Kidney (tissue), 14 donors: Measurements from ENCODE around the gene OR2M3. TPM values are rescaled to one million over a fixed set of nuclear protein-coding genes. Genes with fewer than 3 reads are reported as not detected.
A peak's percentile ranks its signal among the peaks of the same experiment; 100 is the strongest.

Experiments used
- DNase-seq, 5 donors: peaks; one replicate each; pipeline ENCODE4 v3.0.0-alpha.2; 2013 to 2020
- FAIRE-seq: peaks from 2 replicates; lab custom pipeline; 2012; peaks lifted over from hg19 to GRCh38; lab: Jason Lieb, UNC
- H3K27ac ChIP-seq, 2 donors: one replicate each; pipeline ENCODE4 v1.7.0; 2013; ENCODE audit warnings: low read depth in 2 of 2, low read length in 2 of 2, inconsistent platforms in 1 of 2
- H3K27me3 ChIP-seq: one replicate; pipeline ENCODE4 v1.7.1; 2013; ENCODE audit warnings: low read length, inconsistent platforms; ENCODE audit not compliant: control insufficient read depth, insufficient read depth
- H3K36me3 ChIP-seq, 3 donors: one replicate each; pipeline versions ENCODE4 v1.7.0 to v1.7.1; 2013; ENCODE audit warnings: low read length in 3 of 3, control low read depth in 1 of 3, inconsistent platforms in 1 of 3; ENCODE audit not compliant: insufficient read depth in 3 of 3, control insufficient read depth in 2 of 3
- H3K4me1 ChIP-seq, 3 donors: one replicate each; pipeline versions ENCODE4 v1.7.0 to v1.7.1; 2013; ENCODE audit warnings: low read length in 3 of 3, inconsistent platforms in 1 of 3, low read depth in 1 of 3; ENCODE audit not compliant: control insufficient read depth in 2 of 3, insufficient read depth in 2 of 3
- H3K4me3 ChIP-seq, 3 donors: one replicate each; pipeline versions ENCODE4 v1.7.0 to v1.8.1; 2013; ENCODE audit warnings: low read length in 3 of 3, control low read depth in 1 of 3, inconsistent platforms in 1 of 3
- H3K9ac ChIP-seq, 3 donors: one replicate each; pipeline versions ENCODE4 v1.7.0 to v1.7.1; 2013; ENCODE audit warnings: low read length in 3 of 3, control low read depth in 1 of 3, inconsistent platforms in 1 of 3
- H3K9me3 ChIP-seq, 3 donors: one replicate each; pipeline versions ENCODE4 v1.7.0 to v1.7.1; 2013; ENCODE audit warnings: low read length in 3 of 3, control low read depth in 1 of 3, inconsistent platforms in 1 of 3; ENCODE audit not compliant: control insufficient read depth in 2 of 3, insufficient read depth in 1 of 3
- intact Hi-C: fragments of 100-400 bp; cut with DNase I; formaldehyde crosslinking; loops from one replicate; pipeline ENCODE4 v1.11.1; 2022
- polyA plus RNA-seq: library from polyadenylated mRNA; stranded (reverse); fragments of 350-450 nt; fragmentation: Illumina TruSeq; extraction: RNeasy Lipid Tissue Mini Kit (QIAGEN cat#74804); gene quantifications from one replicate; pipeline ENCODE4 v1.2.3, GENCODE V29; 2014; ENCODE audit warnings: low read depth, low replicate concordance; ENCODE audit not compliant: insufficient read depth
- total RNA-seq: library from RNA; stranded (reverse); fragmentation: NEBNext Ultra II Directional; extraction: Animal tissue kit (Norgen Biotek cat#: 25700); gene quantifications from one replicate; pipeline ENCODE4 v1.2.1, GENCODE V29; 2021
- TF ChIP-seq, protein P1 (sequence below): IDR thresholded peaks from 3 replicates; pipeline ENCODE4 v1.5.1; 2012; ENCODE audit warnings: mild to moderate bottlenecking, moderate library complexity, borderline replicate concordance; ENCODE audit not compliant: insufficient read depth; ENCODE audit errors: extremely low read depth
- donor health status: control.
- donor health status: control.
- donor health status: control.
- donor health status: control.
- donor health status: control.
- donor health status: DM: yes; HTN: yes; CAD: no.
- donor health status: Normal renal cell carcinoma (clear cell type).

The OR2M3 gene
- total and polyA plus RNA-seq, 2 donors from 2014 or later = not detected

DNA sequence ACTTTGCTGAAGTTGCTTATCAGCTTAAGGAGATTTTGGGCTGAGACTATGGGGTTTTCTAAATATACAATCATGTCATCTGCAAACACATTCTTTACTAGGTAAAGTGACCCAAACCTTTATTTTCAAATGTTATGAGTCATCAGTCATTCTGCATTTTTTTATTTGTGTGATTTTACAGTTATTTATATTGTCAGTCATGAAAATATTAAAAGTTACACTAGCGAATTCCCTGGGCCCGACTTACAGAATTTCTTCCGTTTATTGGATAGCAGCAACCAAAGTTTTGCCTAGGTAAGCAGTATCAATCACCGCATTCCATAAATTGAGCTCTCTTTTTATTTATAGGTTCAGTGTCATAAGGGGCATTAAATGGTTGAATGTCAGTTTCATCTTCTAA is 38.3 kb upstream of the OR2M3 start:
- no peaks in the 10 kb centered on the region for H3K4me1 ChIP-seq
- FAIRE-seq (no peak), DNase-seq (no peak)
- no peaks in the 10 kb centered on the region for H3K36me3 ChIP-seq
- H3K4me3 ChIP-seq = no peak overlapping the region
- H3K9ac ChIP-seq = no peak overlapping the region
- H3K27ac ChIP-seq = no peak overlapping the region
- no peaks in the 10 kb centered on the region for H3K27me3 ChIP-seq
- intact Hi-C loops = no loop called here
- TF ChIP-seq, protein P1, sequence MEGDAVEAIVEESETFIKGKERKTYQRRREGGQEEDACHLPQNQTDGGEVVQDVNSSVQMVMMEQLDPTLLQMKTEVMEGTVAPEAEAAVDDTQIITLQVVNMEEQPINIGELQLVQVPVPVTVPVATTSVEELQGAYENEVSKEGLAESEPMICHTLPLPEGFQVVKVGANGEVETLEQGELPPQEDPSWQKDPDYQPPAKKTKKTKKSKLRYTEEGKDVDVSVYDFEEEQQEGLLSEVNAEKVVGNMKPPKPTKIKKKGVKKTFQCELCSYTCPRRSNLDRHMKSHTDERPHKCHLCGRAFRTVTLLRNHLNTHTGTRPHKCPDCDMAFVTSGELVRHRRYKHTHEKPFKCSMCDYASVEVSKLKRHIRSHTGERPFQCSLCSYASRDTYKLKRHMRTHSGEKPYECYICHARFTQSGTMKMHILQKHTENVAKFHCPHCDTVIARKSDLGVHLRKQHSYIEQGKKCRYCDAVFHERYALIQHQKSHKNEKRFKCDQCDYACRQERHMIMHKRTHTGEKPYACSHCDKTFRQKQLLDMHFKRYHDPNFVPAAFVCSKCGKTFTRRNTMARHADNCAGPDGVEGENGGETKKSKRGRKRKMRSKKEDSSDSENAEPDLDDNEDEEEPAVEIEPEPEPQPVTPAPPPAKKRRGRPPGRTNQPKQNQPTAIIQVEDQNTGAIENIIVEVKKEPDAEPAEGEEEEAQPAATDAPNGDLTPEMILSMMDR = no peak
- no peaks in the 10 kb centered on the region for H3K9me3 ChIP-seq

DNA sequence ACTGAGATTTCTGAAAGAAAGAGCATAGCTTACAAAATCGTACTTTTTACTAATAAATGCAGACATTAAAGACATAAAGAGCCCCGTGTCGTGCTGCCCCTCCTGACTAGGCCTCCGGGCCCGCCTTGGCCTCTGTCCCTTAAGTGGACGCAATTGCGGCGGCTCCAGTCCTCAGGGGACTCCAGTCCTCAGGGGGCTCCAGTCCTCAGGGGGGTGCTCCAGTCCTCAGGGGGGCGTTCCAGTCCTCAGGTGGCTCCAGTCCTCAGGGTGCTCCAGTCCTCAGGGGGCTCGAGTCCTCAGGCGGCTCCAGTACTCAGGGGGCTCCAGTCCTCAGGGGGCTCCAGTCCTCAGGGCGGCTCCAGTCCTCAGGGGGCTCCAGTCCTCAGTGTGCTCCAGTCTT is 33.0 kb upstream of the OR2M3 start:
- no peak overlapping the region for H3K27ac ChIP-seq

DNA sequence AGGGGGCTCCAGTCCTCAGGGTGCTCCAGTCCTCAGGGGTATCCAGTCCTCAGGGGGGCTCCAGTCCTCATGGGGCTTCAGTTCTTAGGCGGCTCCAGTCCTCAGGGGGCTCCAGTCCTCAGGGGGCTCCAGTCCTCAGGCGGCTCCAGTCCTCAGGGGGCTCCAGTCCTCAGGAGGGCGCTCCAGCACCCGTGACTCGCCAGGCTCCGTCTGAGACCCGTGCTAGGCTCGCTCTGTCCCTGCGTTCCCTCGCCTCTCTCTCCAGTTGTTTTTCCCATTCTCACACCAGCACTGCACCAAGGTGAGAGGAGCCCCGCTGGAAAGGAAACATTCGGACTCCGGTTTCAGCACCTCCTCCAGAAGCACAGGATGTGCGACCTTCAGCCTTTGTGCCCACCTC is 31.9 kb upstream of the OR2M3 start:
- intact Hi-C loops = no loop called here
- FAIRE-seq = no peak
- TF ChIP-seq, protein P1 = no peak

More for the DNA sequence above, 33.0 kb upstream of the OR2M3 start:
- H3K4me1 ChIP-seq = no peaks in the 10 kb centered on the region
- H3K4me3 ChIP-seq = no peak overlapping the region
- no peaks in the 10 kb centered on the region for H3K9me3 ChIP-seq
- no peak for FAIRE-seq
- no peak overlapping the region for H3K9ac ChIP-seq
- intact Hi-C loops = no loop called here
- TF ChIP-seq, protein P1 = no peak
- no peaks in the 10 kb centered on the region for H3K27me3 ChIP-seq
- no peaks in the 10 kb centered on the region for H3K36me3 ChIP-seq
- peak in 1 of 5 donors; percentile 56 for DNase-seq

DNA sequence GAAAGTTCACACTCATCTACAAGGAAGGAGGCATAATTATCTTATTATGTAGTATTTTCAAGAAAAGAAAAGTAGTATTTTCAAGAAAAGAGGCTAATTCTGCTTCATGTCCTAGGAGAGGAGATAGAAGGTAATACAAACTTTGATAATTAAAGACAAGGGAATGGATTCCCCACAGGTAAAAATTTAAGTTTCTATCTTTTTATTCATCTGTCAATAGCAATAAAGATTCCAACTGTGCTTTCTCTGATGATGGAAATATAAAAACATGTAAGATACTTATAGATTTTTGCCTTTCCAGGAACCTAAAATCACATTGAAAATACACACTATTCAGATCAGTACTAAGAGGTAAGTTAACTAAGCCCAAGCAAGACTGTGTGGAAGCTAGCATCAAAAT is 22.5 kb upstream of the OR2M3 start, which contains the start of gene OR2M2:
OR2M2 (plus strand) TSS at position 301 of the 400 bp plus-strand sequence. CDS start 5,165 bp downstream, outside the sequence.
- H3K9me3 ChIP-seq = peaks cover 0 to 2% (median 0%) of the 10 kb centered on the region in 3 donors
- DNase-seq (no peak), FAIRE-seq (no peak)
- H3K4me1 ChIP-seq = no peaks in the 10 kb centered on the region
- no peaks in the 10 kb centered on the region for H3K27me3 ChIP-seq
- no peak within 1 kb of the TSS for H3K9ac ChIP-seq
- no peak within 1 kb of the TSS for H3K4me3 ChIP-seq
- H3K27ac ChIP-seq = no peak within 1 kb of the TSS
- H3K36me3 ChIP-seq = no peaks in the 10 kb centered on the region
- intact Hi-C loops = no loop called here
- TF ChIP-seq, protein P1 = no peak

More for the DNA sequence above, 31.9 kb upstream of the OR2M3 start:
- no peak for DNase-seq
- no peaks in the 10 kb centered on the region for H3K4me1 ChIP-seq
- H3K4me3 ChIP-seq = no peak overlapping the region
- H3K9ac ChIP-seq = no peak overlapping the region
- H3K36me3 ChIP-seq = no peaks in the 10 kb centered on the region
- no peak overlapping the region for H3K27ac ChIP-seq
- no peaks in the 10 kb centered on the region for H3K9me3 ChIP-seq
- H3K27me3 ChIP-seq = no peaks in the 10 kb centered on the region
